Neural cell (in vitro differentiated cells): Measurements from ENCODE around the gene C13orf46. TPM values are rescaled to one million over a fixed set of nuclear protein-coding genes. Genes with fewer than 3 reads are reported as not detected.

Source experiments
- H2AFZ ChIP-seq: fragments of 200-600, 300-800 bp; sonication (generic), shearing (Covaris generic); 2 replicates; pipeline ENCODE4 v1.6.0; 2014; ENCODE audit warnings: low read depth, mild to moderate bottlenecking, antibody characterized with exemption, low read length, moderate library complexity
- H3F3A ChIP-seq: fragments of 200-600 bp; shearing (Covaris generic); 2 replicates; pipeline ENCODE4 v1.6.1; 2016; ENCODE audit warnings: mild to moderate bottlenecking, moderate library complexity, mixed read lengths, antibody characterized with exemption, low read length; ENCODE audit not compliant: insufficient read depth, poor library complexity, severe bottlenecking
- H3K27ac ChIP-seq: fragments of 200-600, 300-800 bp; sonication (generic), shearing (Covaris generic); 2 replicates; pipeline ENCODE4 v1.5.1; 2014; ENCODE audit warnings: mild to moderate bottlenecking, low read length, moderate library complexity
- H3K27me3 ChIP-seq: fragments of 300-800, 200-600 bp; sonication (generic), shearing (Covaris generic); 2 replicates; pipeline ENCODE4 v1.6.0; 2014; ENCODE audit warnings: mild to moderate bottlenecking, low read depth, low read length, moderate library complexity; ENCODE audit not compliant: insufficient read depth
- H3K36me3 ChIP-seq: fragments of 300-800, 200-600 bp; sonication (generic), shearing (Covaris generic); 2 replicates; pipeline ENCODE4 v1.5.1; 2014; ENCODE audit warnings: mild to moderate bottlenecking, antibody characterized with exemption, low read length, moderate library complexity; ENCODE audit not compliant: insufficient read depth
- H3K4me2 ChIP-seq: fragments of 300-800, 200-600 bp; sonication (generic), shearing (Covaris generic); 2 replicates; pipeline ENCODE4 v1.6.0; 2014; ENCODE audit warnings: mild to moderate bottlenecking, low read length
- H3K4me3 ChIP-seq: fragments of 300-800, 200-600 bp; sonication (generic), shearing (Covaris generic); 2 replicates; pipeline ENCODE4 v1.5.1; 2014; ENCODE audit warnings: mild to moderate bottlenecking, low read length, moderate library complexity
- H3K79me2 ChIP-seq: fragments of 200-600 bp; shearing (Covaris generic); replicated peaks from 2 replicates; pipeline ENCODE4 v1.6.0; 2014; ENCODE audit warnings: mild to moderate bottlenecking, low read length, moderate library complexity; ENCODE audit not compliant: insufficient read depth
- H3K9ac ChIP-seq: fragments of 300-800, 200-600 bp; sonication (generic), shearing (Covaris generic); 2 replicates; pipeline ENCODE4 v1.6.1; 2016; ENCODE audit warnings: mild to moderate bottlenecking, low read length, mixed read lengths
- H3K9me2 ChIP-seq: fragments of 200-600 bp; shearing (Covaris generic); 2 replicates; pipeline ENCODE4 v1.6.1; 2016; ENCODE audit warnings: mild to moderate bottlenecking, low read length, mixed read lengths; ENCODE audit not compliant: insufficient read depth
- H3K9me3 ChIP-seq: fragments of 200-600, 300-800 bp; sonication (generic), shearing (Covaris generic); 2 replicates; pipeline ENCODE4 v1.6.1; 2016; ENCODE audit warnings: mild to moderate bottlenecking, mixed run types, low read length, moderate library complexity, mixed read lengths
- H4K20me1 ChIP-seq: fragments of 200-600 bp; shearing (Covaris generic); 2 replicates; pipeline ENCODE4 v1.6.1; 2016; ENCODE audit warnings: mild to moderate bottlenecking, mixed run types; ENCODE audit not compliant: insufficient read depth
- EP300 ChIP-seq: fragments of 450-650 bp; conservative IDR thresholded peaks from 2 replicates; pipeline ENCODE4 v1.6.1; 2014; ENCODE audit warnings: antibody characterized with exemption, mild to moderate bottlenecking, moderate library complexity; ENCODE audit not compliant: poor library complexity, severe bottlenecking
- EZH2 ChIP-seq: fragments of 200-600, 300-800 bp; shearing (Covaris generic), sonication (generic); IDR thresholded peaks from 2 replicates; pipeline ENCODE4 v1.6.1; 2014; ENCODE audit warnings: antibody characterized with exemption, low read length, borderline replicate concordance, mild to moderate bottlenecking; ENCODE audit not compliant: insufficient read depth, poor library complexity, severe bottlenecking
- MXI1 ChIP-seq: fragments of 450-650 bp; conservative IDR thresholded peaks from 2 replicates; pipeline ENCODE4 v1.6.1; 2014; ENCODE audit warnings: antibody characterized with exemption, mild to moderate bottlenecking; ENCODE audit not compliant: poor library complexity, severe bottlenecking
- POLR2AphosphoS5 ChIP-seq: IDR thresholded peaks from 2 replicates; pipeline ENCODE4 v1.6.1; 2012
- RAD21 ChIP-seq: fragments of 450-650 bp; conservative IDR thresholded peaks from 2 replicates; pipeline ENCODE4 v1.6.1; 2014; ENCODE audit warnings: antibody characterized with exemption, mild to moderate bottlenecking, moderate library complexity
- SMC3 ChIP-seq: fragments of 450-650 bp; conservative IDR thresholded peaks from 2 replicates; pipeline ENCODE4 v1.6.1; 2014; ENCODE audit warnings: antibody characterized with exemption, mild to moderate bottlenecking, moderate library complexity; ENCODE audit not compliant: poor library complexity
- TAF1 ChIP-seq: IDR thresholded peaks from 2 replicates; pipeline ENCODE4 v1.6.1; 2012; ENCODE audit warnings: low read depth
- polyA plus RNA-seq: library from polyadenylated mRNA; depleted of rRNA; stranded (reverse); fragments of >200 nt; gene quantifications from 2 replicates; pipeline ENCODE4 v1.2.3, GENCODE V29; 2014
- TF ChIP-seq, protein P1 (sequence below): fragments of 450-650 bp; IDR thresholded peaks from 2 replicates; pipeline ENCODE4 v1.5.1; 2014; ENCODE audit warnings: antibody characterized with exemption, mild to moderate bottlenecking, moderate library complexity; ENCODE audit not compliant: poor library complexity, severe bottlenecking
- TF ChIP-seq, protein P2 (sequence below): IDR thresholded peaks from 2 replicates; pipeline ENCODE4 v1.6.1; 2012; ENCODE audit warnings: borderline replicate concordance

Gene C13orf46
- polyA plus RNA-seq, 1 donor from 2014 or later = not detected

DNA sequence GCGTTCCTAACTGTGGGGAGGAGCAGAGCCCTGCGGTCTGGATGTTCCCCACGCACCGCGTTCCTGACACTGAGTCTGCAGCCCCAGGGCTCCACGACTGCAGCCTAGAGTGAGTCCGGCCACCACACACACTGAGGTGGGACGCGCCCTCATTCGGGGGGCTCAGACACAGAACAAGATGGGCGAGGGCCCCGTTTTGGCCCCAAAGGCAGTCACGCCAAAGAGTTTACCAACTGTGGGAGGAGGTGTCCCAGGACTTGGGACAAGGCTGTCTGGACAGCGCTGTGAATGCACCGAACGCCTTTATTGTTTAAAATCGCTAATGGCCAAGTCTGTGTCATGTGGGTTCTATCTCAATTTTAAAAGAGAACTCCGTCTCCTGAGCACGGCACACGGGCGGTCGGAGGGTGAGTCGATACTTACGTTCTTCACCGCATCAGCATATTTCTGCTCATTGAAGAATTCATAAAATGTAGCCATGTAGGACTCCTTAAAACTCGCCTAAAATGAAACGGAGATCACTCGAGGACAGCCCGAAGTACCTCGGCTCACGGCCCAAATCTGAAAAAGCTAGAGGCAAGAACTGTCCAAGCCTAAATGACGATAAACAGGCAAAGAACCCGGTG is 35.2 kb upstream of the C13orf46 start:
- Histone ChIP-seq H2AFZ (no peak overlapping the region), H3K36me3 (peaks cover 6% of the 10 kb centered on the region), H3F3A (no peaks in the 10 kb centered on the region), H3K9me2 (no peaks in the 10 kb centered on the region), H3K4me3 (no peak overlapping the region), H3K9me3 (no peaks in the 10 kb centered on the region), H3K9ac (no peak overlapping the region), H3K79me2 (no peaks in the 10 kb centered on the region), H4K20me1 (no peaks in the 10 kb centered on the region), H3K27me3 (no peaks in the 10 kb centered on the region), H3K27ac (no peak overlapping the region), H3K4me2 (no peak overlapping the region)
- TF ChIP-seq EZH2 (no peak), MXI1 (no peak), TAF1 (no peak), POLR2AphosphoS5 (no peak), SMC3 (no peak), RAD21 (no peak)
- TF ChIP-seq, protein P1, sequence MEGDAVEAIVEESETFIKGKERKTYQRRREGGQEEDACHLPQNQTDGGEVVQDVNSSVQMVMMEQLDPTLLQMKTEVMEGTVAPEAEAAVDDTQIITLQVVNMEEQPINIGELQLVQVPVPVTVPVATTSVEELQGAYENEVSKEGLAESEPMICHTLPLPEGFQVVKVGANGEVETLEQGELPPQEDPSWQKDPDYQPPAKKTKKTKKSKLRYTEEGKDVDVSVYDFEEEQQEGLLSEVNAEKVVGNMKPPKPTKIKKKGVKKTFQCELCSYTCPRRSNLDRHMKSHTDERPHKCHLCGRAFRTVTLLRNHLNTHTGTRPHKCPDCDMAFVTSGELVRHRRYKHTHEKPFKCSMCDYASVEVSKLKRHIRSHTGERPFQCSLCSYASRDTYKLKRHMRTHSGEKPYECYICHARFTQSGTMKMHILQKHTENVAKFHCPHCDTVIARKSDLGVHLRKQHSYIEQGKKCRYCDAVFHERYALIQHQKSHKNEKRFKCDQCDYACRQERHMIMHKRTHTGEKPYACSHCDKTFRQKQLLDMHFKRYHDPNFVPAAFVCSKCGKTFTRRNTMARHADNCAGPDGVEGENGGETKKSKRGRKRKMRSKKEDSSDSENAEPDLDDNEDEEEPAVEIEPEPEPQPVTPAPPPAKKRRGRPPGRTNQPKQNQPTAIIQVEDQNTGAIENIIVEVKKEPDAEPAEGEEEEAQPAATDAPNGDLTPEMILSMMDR = no peak

DNA sequence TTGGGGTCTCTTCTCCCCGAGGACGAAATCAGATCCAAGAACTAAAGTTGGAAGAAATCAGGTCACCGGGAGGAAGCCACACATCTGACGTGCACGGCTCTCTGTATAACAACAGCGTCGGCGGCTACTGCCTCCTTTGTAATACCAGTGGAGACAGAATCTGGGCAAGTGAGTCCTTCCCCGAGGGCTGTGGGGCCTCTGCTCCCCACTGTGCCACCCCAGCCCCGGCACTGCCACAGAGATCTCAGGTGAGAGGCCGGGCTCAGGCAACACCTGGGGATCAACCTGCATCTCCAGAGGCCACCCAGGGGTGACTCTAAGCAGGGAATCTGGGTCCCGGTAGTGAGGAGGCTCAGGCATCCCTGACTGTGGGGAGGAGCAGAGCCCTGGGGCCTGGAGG is 33.7 kb upstream of the C13orf46 start:
- no peak for TF ChIP-seq EZH2
- TF ChIP-seq TAF1 = no peak
- TF ChIP-seq MXI1 = no peak
- TF ChIP-seq POLR2AphosphoS5 = no peak
- TF ChIP-seq EP300 = no peak
- TF ChIP-seq, protein P1 = no peak
- TF ChIP-seq, protein P2, sequence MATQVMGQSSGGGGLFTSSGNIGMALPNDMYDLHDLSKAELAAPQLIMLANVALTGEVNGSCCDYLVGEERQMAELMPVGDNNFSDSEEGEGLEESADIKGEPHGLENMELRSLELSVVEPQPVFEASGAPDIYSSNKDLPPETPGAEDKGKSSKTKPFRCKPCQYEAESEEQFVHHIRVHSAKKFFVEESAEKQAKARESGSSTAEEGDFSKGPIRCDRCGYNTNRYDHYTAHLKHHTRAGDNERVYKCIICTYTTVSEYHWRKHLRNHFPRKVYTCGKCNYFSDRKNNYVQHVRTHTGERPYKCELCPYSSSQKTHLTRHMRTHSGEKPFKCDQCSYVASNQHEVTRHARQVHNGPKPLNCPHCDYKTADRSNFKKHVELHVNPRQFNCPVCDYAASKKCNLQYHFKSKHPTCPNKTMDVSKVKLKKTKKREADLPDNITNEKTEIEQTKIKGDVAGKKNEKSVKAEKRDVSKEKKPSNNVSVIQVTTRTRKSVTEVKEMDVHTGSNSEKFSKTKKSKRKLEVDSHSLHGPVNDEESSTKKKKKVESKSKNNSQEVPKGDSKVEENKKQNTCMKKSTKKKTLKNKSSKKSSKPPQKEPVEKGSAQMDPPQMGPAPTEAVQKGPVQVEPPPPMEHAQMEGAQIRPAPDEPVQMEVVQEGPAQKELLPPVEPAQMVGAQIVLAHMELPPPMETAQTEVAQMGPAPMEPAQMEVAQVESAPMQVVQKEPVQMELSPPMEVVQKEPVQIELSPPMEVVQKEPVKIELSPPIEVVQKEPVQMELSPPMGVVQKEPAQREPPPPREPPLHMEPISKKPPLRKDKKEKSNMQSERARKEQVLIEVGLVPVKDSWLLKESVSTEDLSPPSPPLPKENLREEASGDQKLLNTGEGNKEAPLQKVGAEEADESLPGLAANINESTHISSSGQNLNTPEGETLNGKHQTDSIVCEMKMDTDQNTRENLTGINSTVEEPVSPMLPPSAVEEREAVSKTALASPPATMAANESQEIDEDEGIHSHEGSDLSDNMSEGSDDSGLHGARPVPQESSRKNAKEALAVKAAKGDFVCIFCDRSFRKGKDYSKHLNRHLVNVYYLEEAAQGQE = no peak
- TF ChIP-seq SMC3 = no peak
- no peak for TF ChIP-seq RAD21

More for the DNA sequence above, 33.7 kb upstream of the C13orf46 start:
- Histone ChIP-seq H3K9me3 (no peaks in the 10 kb centered on the region), H3K4me3 (no peak overlapping the region), H3F3A (no peaks in the 10 kb centered on the region), H3K27me3 (no peaks in the 10 kb centered on the region), H3K79me2 (no peaks in the 10 kb centered on the region), H2AFZ (no peak overlapping the region), H3K27ac (no peak overlapping the region), H3K9ac (no peak overlapping the region), H3K36me3 (peaks cover 6% of the 10 kb centered on the region), H4K20me1 (no peaks in the 10 kb centered on the region), H3K9me2 (no peaks in the 10 kb centered on the region), H3K4me2 (no peak overlapping the region)
